ENCODE data around the gene CORO1C.

Gene CORO1C

DNA sequence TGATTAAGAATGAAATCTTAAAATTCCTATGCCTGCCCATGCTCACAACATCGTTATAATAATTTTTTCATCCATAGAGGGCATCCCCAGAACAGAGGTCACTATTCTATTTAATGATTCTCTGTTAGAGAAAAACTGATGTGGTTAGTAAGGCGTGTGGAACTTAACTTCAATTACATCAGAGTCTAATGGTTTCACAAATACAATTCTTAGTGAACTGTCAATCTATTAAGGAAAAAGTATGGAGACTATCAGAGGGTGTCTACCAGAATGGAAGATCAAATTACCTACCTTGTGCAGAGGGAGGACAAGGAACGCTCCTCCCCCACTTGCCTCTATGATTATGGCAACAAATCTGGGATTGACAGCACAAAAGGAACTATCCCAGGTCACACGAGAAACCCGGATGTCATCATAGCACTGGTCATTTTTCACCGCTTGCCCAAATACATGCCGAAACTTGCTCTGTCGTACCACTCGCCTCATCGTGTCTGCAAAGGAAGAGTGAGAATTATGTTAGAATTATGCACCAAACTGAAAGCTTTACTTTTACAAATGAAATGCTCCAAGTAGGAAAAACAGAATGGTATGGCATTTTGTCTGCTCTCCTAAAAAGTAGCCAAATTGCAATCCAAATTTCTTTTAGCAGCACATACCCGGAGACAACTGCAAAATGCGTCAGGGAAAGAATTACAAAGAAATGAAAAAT lies 30.3 kb downstream of the CORO1C start:
- H3K9ac ChIP-seq (ENCODE audit: low read length) = peak overlapping the region; percentile 26
- no peaks in the 10 kb centered on the region for H3K27me3 ChIP-seq (ENCODE audit: control insufficient read depth, insufficient read depth, low read length)
- no peaks in the 10 kb centered on the region for H3K36me3 ChIP-seq (ENCODE audit: control insufficient read depth, insufficient read depth, low read length)
- H3K9me3 ChIP-seq (ENCODE audit: control insufficient read depth, low read length) = no peaks in the 10 kb centered on the region
- H3K4me1 ChIP-seq (ENCODE audit: control insufficient read depth, insufficient read depth, low read length) = peaks cover 35% of the 10 kb centered on the region
- no peak overlapping the region for H3K4me3 ChIP-seq (ENCODE audit: low read length)

DNA sequence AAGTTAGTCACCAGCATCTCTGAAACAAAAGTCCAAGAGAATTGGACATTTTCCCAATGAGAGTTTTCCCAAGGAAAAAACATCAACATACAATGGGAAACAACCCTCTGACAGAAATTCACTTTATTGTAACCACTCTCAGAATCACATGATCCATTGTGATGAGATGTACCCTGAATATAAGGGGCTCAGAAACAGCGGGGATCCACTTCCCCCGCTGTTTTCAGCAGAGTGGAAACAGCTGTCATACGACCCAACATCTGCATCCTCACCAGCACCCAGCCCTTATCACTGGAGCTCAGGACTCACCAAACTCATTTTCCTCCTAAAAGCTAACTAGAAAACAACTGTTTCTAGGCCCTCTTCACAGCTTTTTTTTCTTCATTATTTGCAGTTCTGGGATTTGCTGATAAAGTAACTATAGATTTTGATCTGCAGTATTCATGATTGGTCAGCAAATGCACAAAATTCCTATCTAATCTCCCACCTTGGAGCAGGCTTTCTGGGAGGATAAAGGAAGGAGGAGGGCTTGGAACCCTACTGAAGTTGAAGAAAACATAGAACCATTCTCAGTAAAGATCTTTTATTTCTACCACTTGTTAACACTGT lies 31.3 kb downstream of the CORO1C start:
- no peaks in the 10 kb centered on the region for H3K9me3 ChIP-seq (ENCODE audit: control insufficient read depth, low read length)
- H3K27me3 ChIP-seq (ENCODE audit: control insufficient read depth, insufficient read depth, low read length) = no peaks in the 10 kb centered on the region
- H3K4me1 ChIP-seq (ENCODE audit: control insufficient read depth, insufficient read depth, low read length) = peaks cover 44% of the 10 kb centered on the region
- no peak overlapping the region for H3K9ac ChIP-seq (ENCODE audit: low read length)
- H3K36me3 ChIP-seq (ENCODE audit: control insufficient read depth, insufficient read depth, low read length) = no peaks in the 10 kb centered on the region
- no peak overlapping the region for H3K4me3 ChIP-seq (ENCODE audit: low read length)

DNA sequence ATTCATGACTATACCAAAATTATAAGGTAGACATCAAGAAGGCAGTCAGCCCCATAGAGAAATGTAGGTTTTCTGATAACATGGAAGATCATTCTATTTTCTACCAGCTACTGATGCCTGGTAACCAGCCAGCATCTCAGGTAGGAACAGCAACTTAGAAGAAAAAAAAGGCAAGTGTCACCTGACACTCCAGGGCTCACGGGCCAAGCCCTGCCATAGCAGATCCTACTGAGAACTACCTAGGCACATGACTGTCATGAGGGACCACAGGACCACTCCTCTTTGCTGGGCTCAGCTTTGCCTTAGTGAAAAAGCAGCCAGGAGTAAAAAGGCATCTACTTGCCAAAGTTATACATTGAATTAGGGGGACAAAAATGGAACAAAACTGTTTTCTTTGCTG lies 33.4 kb downstream of the CORO1C start:
- H3K4me1 ChIP-seq (ENCODE audit: control insufficient read depth, insufficient read depth, low read length) = peaks cover 45% of the 10 kb centered on the region
- H3K9ac ChIP-seq (ENCODE audit: low read length) = no peak overlapping the region
- no peaks in the 10 kb centered on the region for H3K36me3 ChIP-seq (ENCODE audit: control insufficient read depth, insufficient read depth, low read length)
- no peaks in the 10 kb centered on the region for H3K27me3 ChIP-seq (ENCODE audit: control insufficient read depth, insufficient read depth, low read length)
- H3K4me3 ChIP-seq (ENCODE audit: low read length) = no peak overlapping the region
- H3K9me3 ChIP-seq (ENCODE audit: control insufficient read depth, low read length) = no peaks in the 10 kb centered on the region

DNA sequence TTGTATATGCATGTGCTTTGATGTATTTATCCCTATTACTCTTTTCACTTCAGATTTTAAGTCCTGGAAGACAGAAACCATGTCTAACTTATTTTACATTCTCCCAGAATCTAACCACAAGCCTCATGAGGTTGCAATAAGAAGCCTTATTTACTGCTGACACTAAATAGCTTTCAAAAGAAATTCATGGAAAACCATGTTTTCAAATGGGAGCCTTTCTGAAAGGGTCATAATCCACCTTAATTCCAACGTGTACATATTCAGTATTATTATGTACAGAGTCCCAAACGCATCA lies 34.4 kb downstream of the CORO1C start:
- no peaks in the 10 kb centered on the region for H3K9me3 ChIP-seq (ENCODE audit: control insufficient read depth, low read length)
- no peaks in the 10 kb centered on the region for H3K27me3 ChIP-seq (ENCODE audit: control insufficient read depth, insufficient read depth, low read length)
- no peak overlapping the region for H3K9ac ChIP-seq (ENCODE audit: low read length)
- H3K4me3 ChIP-seq (ENCODE audit: low read length) = no peak overlapping the region
- peaks cover 44% of the 10 kb centered on the region for H3K4me1 ChIP-seq (ENCODE audit: control insufficient read depth, insufficient read depth, low read length)
- no peaks in the 10 kb centered on the region for H3K36me3 ChIP-seq (ENCODE audit: control insufficient read depth, insufficient read depth, low read length)

DNA sequence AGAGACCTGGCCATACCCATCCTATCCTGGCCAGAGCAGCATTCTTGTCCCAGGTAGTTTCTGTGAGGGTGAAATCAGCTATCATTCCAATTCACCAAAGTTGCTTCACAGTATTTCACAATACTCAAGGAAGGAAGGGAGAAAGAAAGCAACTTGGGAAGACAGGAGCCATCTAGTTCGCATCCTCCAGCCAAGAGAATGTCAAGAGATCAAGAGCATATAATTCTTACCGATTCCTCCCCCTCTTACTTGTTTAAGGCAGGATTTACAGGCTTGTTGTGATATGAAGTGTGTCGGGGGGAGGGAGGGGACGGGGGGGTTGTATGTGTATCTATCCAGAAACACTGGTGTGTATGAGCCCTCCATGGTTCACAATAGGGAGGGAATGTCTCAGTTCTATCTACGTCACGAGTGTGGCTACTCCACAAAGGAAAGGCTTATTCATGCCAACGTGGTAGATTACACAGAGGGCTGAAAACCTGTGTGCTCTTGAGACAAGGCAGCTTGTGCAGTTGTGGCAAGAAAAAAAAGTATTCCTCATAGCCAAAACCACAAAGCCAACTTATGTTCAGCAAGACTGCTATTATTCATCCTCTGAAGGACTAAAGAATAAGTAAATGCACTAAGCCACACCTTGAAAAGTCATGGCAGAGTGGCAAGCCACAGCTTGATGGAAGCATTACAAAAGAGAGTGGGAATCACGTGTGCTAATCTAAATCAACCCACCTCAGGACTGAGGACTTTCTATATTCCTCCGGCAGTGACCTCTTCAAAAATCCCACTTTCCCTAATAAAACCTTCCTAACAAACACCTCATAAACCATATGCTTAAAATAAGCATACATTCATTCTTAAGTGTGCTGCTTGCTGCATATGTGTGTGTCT lies 35.0 kb downstream of the CORO1C start:
- H3K4me1 ChIP-seq (ENCODE audit: control insufficient read depth, insufficient read depth, low read length) = peaks cover 44% of the 10 kb centered on the region

DNA sequence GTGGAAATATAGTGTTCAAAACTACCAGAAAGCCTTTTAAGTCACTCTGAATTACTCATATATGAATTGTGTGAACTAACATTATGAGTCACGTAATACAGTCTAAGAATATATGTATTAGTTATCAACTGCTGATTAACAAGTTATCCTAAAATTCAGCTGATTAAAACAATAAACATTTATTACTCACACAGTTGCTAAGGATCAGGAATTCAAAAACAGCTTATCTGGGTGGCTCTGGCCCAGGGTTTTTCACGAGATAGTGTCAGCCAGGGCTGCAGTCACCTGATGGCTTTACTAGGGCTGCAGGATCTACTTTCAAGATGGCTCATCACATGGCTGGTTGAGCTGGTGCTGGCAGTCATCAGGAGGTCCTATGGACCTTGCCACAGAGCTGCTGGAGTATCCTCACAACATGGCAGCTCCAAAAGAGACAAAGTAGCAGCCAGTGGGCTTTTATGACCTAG lies 36.5 kb downstream of the CORO1C start:
- H3K4me3 ChIP-seq (ENCODE audit: low read length) = no peak overlapping the region
- no peak overlapping the region for H3K9ac ChIP-seq (ENCODE audit: low read length)
- H3K36me3 ChIP-seq (ENCODE audit: control insufficient read depth, insufficient read depth, low read length) = no peaks in the 10 kb centered on the region
- H3K27me3 ChIP-seq (ENCODE audit: control insufficient read depth, insufficient read depth, low read length) = no peaks in the 10 kb centered on the region
- H3K9me3 ChIP-seq (ENCODE audit: control insufficient read depth, low read length) = no peaks in the 10 kb centered on the region
- peaks cover 52% of the 10 kb centered on the region for H3K4me1 ChIP-seq (ENCODE audit: control insufficient read depth, insufficient read depth, low read length)

More for the DNA sequence above, 35.0 kb downstream of the CORO1C start:
- Histone ChIP-seq H3K36me3 (ENCODE audit: control insufficient read depth, insufficient read depth, low read length) (no peaks in the 10 kb centered on the region), H3K9ac (ENCODE audit: low read length) (peak overlapping the region; percentile 19), H3K9me3 (ENCODE audit: control insufficient read depth, low read length) (no peaks in the 10 kb centered on the region), H3K27me3 (ENCODE audit: control insufficient read depth, insufficient read depth, low read length) (no peaks in the 10 kb centered on the region), H3K4me3 (ENCODE audit: low read length) (no peak overlapping the region)

DNA sequence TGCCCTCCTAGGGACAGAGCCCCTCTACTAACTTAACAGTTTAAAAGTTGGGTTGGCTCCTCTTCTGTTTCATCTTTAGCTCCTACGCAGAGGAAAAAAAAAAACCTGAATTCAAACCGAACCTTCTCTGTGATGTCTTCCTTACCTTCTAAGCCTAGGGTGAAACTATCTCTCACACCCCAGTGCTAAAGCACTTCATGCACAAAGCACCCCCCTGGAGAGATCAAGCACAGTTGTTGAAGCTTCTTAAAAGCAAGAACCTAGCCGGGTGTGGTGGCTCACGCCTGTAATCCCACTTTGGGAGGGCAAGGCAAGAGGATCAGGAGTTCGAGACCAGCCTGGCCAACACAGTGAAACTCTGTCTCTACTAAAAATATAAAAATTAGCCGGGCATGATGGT lies 37.6 kb downstream of the CORO1C start:
- Histone ChIP-seq H3K27me3 (ENCODE audit: control insufficient read depth, insufficient read depth, low read length) (no peaks in the 10 kb centered on the region), H3K36me3 (ENCODE audit: control insufficient read depth, insufficient read depth, low read length) (no peaks in the 10 kb centered on the region), H3K4me1 (ENCODE audit: control insufficient read depth, insufficient read depth, low read length) (peaks cover 63% of the 10 kb centered on the region), H3K9me3 (ENCODE audit: control insufficient read depth, low read length) (no peaks in the 10 kb centered on the region), H3K9ac (ENCODE audit: low read length) (no peak overlapping the region), H3K4me3 (ENCODE audit: low read length) (no peak overlapping the region)

DNA sequence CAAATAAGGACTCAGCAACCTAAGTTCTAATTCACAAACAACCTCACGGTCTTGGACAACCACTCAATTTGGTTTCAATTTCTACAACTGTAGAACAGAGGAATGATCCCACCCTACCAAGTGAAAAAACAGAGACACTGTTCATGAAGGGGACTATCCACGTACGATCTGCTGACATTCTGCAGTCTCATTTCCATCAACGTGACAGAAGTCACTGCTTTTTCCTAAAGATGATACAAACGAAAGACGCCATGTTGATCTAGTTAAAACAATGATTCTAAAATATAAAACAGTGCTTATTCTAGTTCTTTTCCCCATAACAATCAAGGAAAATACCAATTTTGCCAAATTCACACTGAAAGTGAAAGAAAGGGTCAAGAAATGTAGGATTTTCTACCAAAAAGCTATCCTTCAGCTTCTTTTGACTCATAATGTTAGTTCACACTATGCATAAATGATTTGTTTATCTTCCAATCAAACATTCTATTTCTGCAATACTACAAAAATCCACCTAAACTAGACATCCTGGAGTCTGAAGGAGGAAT lies 38.1 kb downstream of the CORO1C start:
- Histone ChIP-seq H3K4me1 (ENCODE audit: control insufficient read depth, insufficient read depth, low read length) (peaks cover 63% of the 10 kb centered on the region), H3K9ac (ENCODE audit: low read length) (no peak overlapping the region), H3K4me3 (ENCODE audit: low read length) (no peak overlapping the region), H3K27me3 (ENCODE audit: control insufficient read depth, insufficient read depth, low read length) (no peaks in the 10 kb centered on the region), H3K36me3 (ENCODE audit: control insufficient read depth, insufficient read depth, low read length) (no peaks in the 10 kb centered on the region), H3K9me3 (ENCODE audit: control insufficient read depth, low read length) (no peaks in the 10 kb centered on the region)

DNA sequence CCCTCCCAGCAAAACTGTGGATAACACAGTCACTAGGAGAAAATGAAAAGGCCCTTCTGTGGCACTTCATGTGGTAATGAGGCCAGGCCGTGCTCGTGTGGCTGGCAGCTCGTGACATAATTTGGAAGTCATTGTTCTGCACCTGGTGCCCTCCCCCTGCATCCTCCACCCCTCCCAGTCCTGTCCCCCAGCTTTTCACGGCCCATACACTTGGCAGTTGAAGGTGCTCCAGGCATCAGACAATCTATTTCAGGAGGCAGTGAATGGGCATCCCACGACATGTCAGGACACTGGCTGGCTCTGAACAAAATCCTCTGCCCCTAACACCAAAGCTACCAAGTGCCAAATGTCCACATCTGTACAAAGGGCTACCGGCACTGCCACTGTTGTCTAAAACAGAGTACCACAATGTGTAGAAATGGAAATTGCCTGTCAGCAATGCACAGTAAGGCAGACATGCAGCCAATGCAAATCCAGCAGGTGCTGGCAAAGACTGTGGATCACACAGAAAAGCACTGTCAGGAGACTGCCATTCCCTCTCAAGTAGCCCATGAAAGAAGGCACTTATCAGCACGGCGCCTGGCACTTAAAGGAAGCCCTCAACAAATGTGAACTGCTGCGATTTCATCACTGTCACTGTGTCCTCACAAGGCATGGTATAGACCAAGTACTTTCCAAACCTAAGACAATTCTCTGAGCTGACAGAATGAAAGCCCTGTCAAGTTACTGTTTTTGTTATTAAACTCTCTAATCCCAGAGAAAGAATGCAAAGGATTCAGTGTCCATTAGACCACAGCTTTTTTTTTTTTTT lies 39.1 kb downstream of the CORO1C start:
- H3K9ac ChIP-seq (ENCODE audit: low read length) = peak overlapping the region; percentile 53
- H3K9me3 ChIP-seq (ENCODE audit: control insufficient read depth, low read length) = no peaks in the 10 kb centered on the region
- H3K4me3 ChIP-seq (ENCODE audit: low read length) = no peak overlapping the region
- no peaks in the 10 kb centered on the region for H3K27me3 ChIP-seq (ENCODE audit: control insufficient read depth, insufficient read depth, low read length)
- H3K4me1 ChIP-seq (ENCODE audit: control insufficient read depth, insufficient read depth, low read length) = peaks cover 62% of the 10 kb centered on the region
- H3K36me3 ChIP-seq (ENCODE audit: control insufficient read depth, insufficient read depth, low read length) = no peaks in the 10 kb centered on the region

DNA sequence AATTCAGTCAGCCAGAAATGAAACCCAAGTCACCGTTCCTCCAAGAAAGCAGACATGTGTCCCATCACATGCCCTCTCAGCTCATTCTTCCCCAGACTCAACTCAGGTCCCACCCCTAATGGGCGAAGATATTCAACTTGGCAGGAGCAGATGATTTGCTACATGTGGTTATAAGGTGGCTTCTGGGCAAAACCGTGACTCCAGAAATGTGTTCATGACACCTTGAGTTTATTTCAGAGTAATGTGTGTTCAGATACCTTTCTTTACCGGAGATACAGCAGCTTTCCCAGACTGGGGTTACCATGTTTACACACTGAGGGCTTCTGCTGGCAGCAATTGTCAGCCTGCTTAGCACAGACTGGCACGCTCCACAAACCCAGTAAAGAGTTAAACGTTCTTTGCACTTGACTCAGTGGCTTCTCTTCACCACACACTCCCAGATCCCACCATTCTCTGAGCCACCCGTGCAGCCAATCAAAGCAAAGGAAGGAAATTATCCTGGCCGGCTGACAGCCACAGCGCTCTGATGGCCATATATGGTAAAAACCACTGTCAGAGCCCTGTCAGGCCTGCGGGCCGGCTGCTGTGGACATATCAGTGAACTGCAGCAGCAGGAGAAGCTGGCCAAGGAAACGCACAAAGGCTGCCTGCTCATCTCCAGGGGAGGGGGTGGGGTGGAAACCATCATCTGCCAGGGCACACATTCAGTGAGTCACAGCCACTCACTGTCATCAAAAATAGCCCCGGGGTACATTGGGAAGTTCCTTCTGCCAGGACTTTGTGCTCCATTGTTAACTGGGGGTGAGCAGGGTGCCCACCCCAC lies 39.9 kb downstream of the CORO1C start:
- Histone ChIP-seq H3K27me3 (ENCODE audit: control insufficient read depth, insufficient read depth, low read length) (no peaks in the 10 kb centered on the region), H3K9ac (ENCODE audit: low read length) (peak overlapping the region; percentile 53), H3K4me1 (ENCODE audit: control insufficient read depth, insufficient read depth, low read length) (peaks cover 54% of the 10 kb centered on the region), H3K9me3 (ENCODE audit: control insufficient read depth, low read length) (no peaks in the 10 kb centered on the region), H3K4me3 (ENCODE audit: low read length) (no peak overlapping the region), H3K36me3 (ENCODE audit: control insufficient read depth, insufficient read depth, low read length) (no peaks in the 10 kb centered on the region)

Data from mucosa of stomach (tissue), 1 donor.